Left ventricle myocardium inferior (tissue), 1 donor: ENCODE results near the gene MVP. TPM values are rescaled to one million over a fixed set of nuclear protein-coding genes. Genes with fewer than 3 reads are reported as not detected.
"Not testable (repeated sequence)": the region's sequence is repeated elsewhere in the genome, so short reads cannot be mapped to it uniquely, and the experiment has no call there.

Experiments used
- DNase-seq: peaks from one replicate; pipeline ENCODE4 v3.0.0-alpha.2; 2020
- H3K27ac ChIP-seq: fragments of 200-600 bp; replicated peaks from 2 replicates; pipeline ENCODE4 v1.8.0; 2021
- H3K27me3 ChIP-seq: fragments of 200-600 bp; 2 replicates; pipeline ENCODE4 v1.8.0; 2021; ENCODE audit warnings: low read depth
- H3K36me3 ChIP-seq: fragments of 200-600 bp; 2 replicates; pipeline ENCODE4 v1.8.0; 2021
- H3K4me1 ChIP-seq: fragments of 200-600 bp; 2 replicates; pipeline ENCODE4 v1.8.0; 2021
- H3K4me3 ChIP-seq: fragments of 200-600 bp; 2 replicates; pipeline ENCODE4 v1.8.0; 2021; ENCODE audit warnings: mild to moderate bottlenecking, moderate library complexity
- H3K9me3 ChIP-seq: fragments of 200-600 bp; replicated peaks from 2 replicates; pipeline ENCODE4 v1.8.0; 2021
- intact Hi-C: fragments of 100-400 bp; cut with micrococcal nuclease; formaldehyde crosslinking; loops from one replicate; pipeline ENCODE4 v1.11.0; 2022
- total RNA-seq: library from RNA; stranded (reverse); fragmentation: NEBNext Ultra II Directional; extraction: Animal tissue kit (Norgen Biotek cat#: 25700); gene quantifications from one replicate; pipeline ENCODE4 v1.2.1, GENCODE V29; 2021
- TF ChIP-seq, protein P1 (sequence below): fragments of 200-600 bp; IDR thresholded peaks from 2 replicates; pipeline ENCODE4 v1.8.0; 2021; ENCODE audit warnings: antibody characterized with exemption, mild to moderate bottlenecking, borderline replicate concordance
- donor health status: DM: no; HTN: yes; CAD: no; lungs with severe emphysema.

The MVP gene
- total RNA-seq, 1 donor from 2014 or later, result 38.6 TPM

DNA sequence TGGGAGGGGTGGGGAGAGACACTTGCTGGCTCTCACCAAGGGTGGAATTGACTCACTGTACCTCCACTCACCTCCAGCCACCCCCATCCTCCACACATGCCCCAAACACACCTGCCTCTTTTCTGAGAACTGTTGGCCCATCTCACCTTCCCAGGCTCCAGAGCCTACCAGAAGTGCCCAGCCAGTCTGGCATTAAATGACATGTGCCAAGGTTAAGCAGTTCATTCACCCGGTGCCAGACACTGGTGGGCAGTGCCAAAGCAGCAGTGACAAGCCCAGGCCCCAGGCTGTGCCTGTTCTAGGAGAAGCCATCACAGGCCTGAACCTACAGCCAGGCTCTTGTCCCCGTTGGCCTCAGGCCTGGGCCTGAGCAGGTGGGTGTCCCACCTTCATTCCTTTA lies 11.2 kb downstream of the MVP start:
- Histone ChIP-seq H3K27ac (no peak overlapping the region), H3K36me3 (peaks cover 58% of the 10 kb centered on the region), H3K4me1 (peaks cover 37% of the 10 kb centered on the region), H3K4me3 (no peak overlapping the region), H3K27me3 (no peaks in the 10 kb centered on the region), H3K9me3 (no peaks in the 10 kb centered on the region)
- intact Hi-C loops, result no loop called here
- no peak for DNase-seq
- TF ChIP-seq, protein P1, sequence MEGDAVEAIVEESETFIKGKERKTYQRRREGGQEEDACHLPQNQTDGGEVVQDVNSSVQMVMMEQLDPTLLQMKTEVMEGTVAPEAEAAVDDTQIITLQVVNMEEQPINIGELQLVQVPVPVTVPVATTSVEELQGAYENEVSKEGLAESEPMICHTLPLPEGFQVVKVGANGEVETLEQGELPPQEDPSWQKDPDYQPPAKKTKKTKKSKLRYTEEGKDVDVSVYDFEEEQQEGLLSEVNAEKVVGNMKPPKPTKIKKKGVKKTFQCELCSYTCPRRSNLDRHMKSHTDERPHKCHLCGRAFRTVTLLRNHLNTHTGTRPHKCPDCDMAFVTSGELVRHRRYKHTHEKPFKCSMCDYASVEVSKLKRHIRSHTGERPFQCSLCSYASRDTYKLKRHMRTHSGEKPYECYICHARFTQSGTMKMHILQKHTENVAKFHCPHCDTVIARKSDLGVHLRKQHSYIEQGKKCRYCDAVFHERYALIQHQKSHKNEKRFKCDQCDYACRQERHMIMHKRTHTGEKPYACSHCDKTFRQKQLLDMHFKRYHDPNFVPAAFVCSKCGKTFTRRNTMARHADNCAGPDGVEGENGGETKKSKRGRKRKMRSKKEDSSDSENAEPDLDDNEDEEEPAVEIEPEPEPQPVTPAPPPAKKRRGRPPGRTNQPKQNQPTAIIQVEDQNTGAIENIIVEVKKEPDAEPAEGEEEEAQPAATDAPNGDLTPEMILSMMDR, result no peak

- H3K9me3 ChIP-seq, H3K27me3 ChIP-seq, H3K27ac ChIP-seq, H3K4me3 ChIP-seq, DNase-seq, intact Hi-C loops: not testable (repeated sequence)
- Histone ChIP-seq H3K4me1 (peaks cover 23% of the 10 kb centered on the region), H3K36me3 (peaks cover 75% of the 10 kb centered on the region)
Measured at GRCh38 chr16:29833219-29833618, 13.0 kb downstream of the MVP start.

GRCh38 chr16:29834079-29834478 lies 13.8 kb downstream of the MVP start:
- Histone ChIP-seq H3K27ac (no peak overlapping the region), H3K36me3 (peaks cover 83% of the 10 kb centered on the region), H3K27me3 (no peaks in the 10 kb centered on the region), H3K9me3 (no peaks in the 10 kb centered on the region), H3K4me1 (peaks cover 21% of the 10 kb centered on the region), H3K4me3 (no peak overlapping the region)
- intact Hi-C loops, result no loop called here
- TF ChIP-seq, protein P1, result no peak
- no peak for DNase-seq

- Histone ChIP-seq H3K27me3 (no peaks in the 10 kb centered on the region), H3K9me3 (no peaks in the 10 kb centered on the region), H3K4me1 (peaks cover 15% of the 10 kb centered on the region), H3K4me3 (no peak overlapping the region), H3K27ac (no peak overlapping the region), H3K36me3 (peaks cover 92% of the 10 kb centered on the region)
- no peak for DNase-seq
- TF ChIP-seq, protein P1, result no peak
- intact Hi-C loops, result no loop called here
Measured at GRCh38 chr16:29835926-29836325, 15.7 kb downstream of the MVP start.

DNA sequence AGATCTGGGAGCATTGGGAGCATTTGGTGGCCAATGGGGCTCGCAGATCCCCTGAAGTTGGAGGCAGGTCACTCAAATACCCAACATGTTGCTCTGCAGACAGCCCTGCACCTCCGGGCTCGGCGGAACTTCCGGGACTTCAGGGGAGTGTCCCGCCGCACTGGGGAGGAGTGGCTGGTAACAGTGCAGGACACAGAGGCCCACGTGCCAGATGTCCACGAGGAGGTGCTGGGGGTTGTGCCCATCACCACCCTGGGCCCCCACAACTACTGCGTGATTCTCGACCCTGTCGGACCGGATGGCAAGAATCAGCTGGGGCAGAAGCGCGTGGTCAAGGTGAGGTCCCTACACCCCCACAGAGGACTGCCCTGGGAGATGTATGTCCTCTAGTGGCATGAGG lies 16.4 kb downstream of the MVP start:
- H3K4me3 ChIP-seq, result no peak overlapping the region
- intact Hi-C loops, result no loop called here
- peaks cover 92% of the 10 kb centered on the region for H3K36me3 ChIP-seq
- DNase-seq, result no peak
- peaks cover 8% of the 10 kb centered on the region for H3K4me1 ChIP-seq
- H3K27me3 ChIP-seq, result no peaks in the 10 kb centered on the region
- no peaks in the 10 kb centered on the region for H3K9me3 ChIP-seq
- TF ChIP-seq, protein P1, result no peak
- no peak overlapping the region for H3K27ac ChIP-seq

DNA sequence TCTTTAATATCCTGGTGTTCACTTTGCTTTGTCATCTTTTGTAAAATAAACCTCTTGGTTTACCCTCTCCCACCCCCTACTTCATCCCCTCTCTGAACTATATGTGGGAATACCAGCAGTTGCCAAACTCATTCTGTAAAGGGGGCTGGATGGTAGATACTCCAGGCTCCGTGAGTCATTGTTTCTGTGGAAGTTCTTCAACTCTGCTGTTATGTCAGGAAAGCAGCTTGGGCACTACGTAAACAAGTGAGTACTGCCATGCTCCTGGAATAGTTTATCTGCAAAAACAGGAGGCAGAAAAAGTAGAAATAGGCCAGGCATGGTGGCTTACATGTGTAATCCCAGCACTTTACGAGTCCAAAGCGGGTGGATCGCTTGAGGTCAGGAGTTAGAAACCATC lies 17.6 kb downstream of the MVP start:
- Histone ChIP-seq H3K27me3 (no peaks in the 10 kb centered on the region), H3K27ac (no peak overlapping the region), H3K9me3 (no peaks in the 10 kb centered on the region), H3K36me3 (peaks cover 96% of the 10 kb centered on the region), H3K4me1 (peaks cover 6% of the 10 kb centered on the region), H3K4me3 (no peak overlapping the region)
- DNase-seq, result no peak
- TF ChIP-seq, protein P1, result no peak
- intact Hi-C loops, result no loop called here
